Measurements from ENCODE around the gene NDUFA12.
"Not testable (repeated sequence)": the region's sequence is repeated elsewhere in the genome, so short reads cannot be mapped to it uniquely, and the experiment has no call there.

- TF ChIP-seq USF2 (IDR thresholded peaks at IDR 0.05; ENCODE audit: low read depth, low read length); POLR2A (IDR thresholded peaks at IDR 0.05; ENCODE audit: low read depth, low read length); RAD21 (IDR thresholded peaks at IDR 0.05; ENCODE audit: low read length); FOS (IDR thresholded peaks at IDR 0.05; ENCODE audit: low read depth, low read length); NFE2L2 (IDR thresholded peaks at IDR 0.05; ENCODE audit: low read depth, low read length): not testable (repeated sequence)
- TF ChIP-seq, protein P1, sequence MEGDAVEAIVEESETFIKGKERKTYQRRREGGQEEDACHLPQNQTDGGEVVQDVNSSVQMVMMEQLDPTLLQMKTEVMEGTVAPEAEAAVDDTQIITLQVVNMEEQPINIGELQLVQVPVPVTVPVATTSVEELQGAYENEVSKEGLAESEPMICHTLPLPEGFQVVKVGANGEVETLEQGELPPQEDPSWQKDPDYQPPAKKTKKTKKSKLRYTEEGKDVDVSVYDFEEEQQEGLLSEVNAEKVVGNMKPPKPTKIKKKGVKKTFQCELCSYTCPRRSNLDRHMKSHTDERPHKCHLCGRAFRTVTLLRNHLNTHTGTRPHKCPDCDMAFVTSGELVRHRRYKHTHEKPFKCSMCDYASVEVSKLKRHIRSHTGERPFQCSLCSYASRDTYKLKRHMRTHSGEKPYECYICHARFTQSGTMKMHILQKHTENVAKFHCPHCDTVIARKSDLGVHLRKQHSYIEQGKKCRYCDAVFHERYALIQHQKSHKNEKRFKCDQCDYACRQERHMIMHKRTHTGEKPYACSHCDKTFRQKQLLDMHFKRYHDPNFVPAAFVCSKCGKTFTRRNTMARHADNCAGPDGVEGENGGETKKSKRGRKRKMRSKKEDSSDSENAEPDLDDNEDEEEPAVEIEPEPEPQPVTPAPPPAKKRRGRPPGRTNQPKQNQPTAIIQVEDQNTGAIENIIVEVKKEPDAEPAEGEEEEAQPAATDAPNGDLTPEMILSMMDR (conservative IDR thresholded peaks at IDR 0.05; ENCODE audit: low read depth, low read length) = not testable (repeated sequence)
These were observed 9.6 kb downstream of the NDUFA12 start for GRCh38 chr12:94993855-94994254.
